Right renal pelvis (tissue), 4 donors: ENCODE data around the gene GTF3C1. TPM values are rescaled to one million over a fixed set of nuclear protein-coding genes. Genes with fewer than 3 reads are reported as not detected.

Source experiments
- polyA plus RNA-seq, 4 donors: library from polyadenylated mRNA; unstranded; fragments of 120-200 nt; gene quantifications; one replicate each; pipeline ENCODE4 v1.2.1, GENCODE V29; 2013; ENCODE audit not compliant: insufficient read length in 4 of 4

GTF3C1 gene
- polyA plus RNA-seq, 4 donors, result 72.6 to 100 (median 81.6) TPM

Other genes with a start within 250 kb of the GTF3C1 start
- gene IL4R, start 235.9 kb downstream of the GTF3C1 start, polyA plus RNA-seq, result 10 to 100 TPM; 13.7 to 19.5 (median 17.9) TPM
- gene IL21R, start 147.7 kb downstream of the GTF3C1 start, polyA plus RNA-seq, result under 1 TPM; 0.11 to 0.19 (median 0.15) TPM
- 10 to 100 TPM; 20.8 to 25.9 (median 22.0) TPM for gene KATNIP, start 231 bp upstream of the GTF3C1 start, polyA plus RNA-seq